MCF 10A (cell line): ENCODE results near the gene APRT. TPM values are rescaled to one million over a fixed set of nuclear protein-coding genes. Genes with fewer than 3 reads are reported as not detected.

ENCODE experiments used
- BruUV-seq: library from RNA; stranded (reverse); fragments of 400-500 nt; replicated peaks from 2 replicates; lab custom pipeline; 2021; lab: Mats Ljungman, UMichigan
- CTCF ChIA-PET: fragments of 300-600 bp; sonication (Branson Sonifier 250); formaldehyde crosslinking; extraction: SDS; loops from one replicate; lab custom pipeline; 2021; ENCODE audit warnings: antibody characterized with exemption, inconsistent platforms; lab: Yijun Ruan, JAX
- POLR2A ChIA-PET: fragments of 300-600, 350-650 bp; sonication (Branson Sonifier 250); formaldehyde crosslinking; extraction: SDS; loops from one replicate; lab custom pipeline; 2020; ENCODE audit warnings: antibody characterized with exemption, inconsistent platforms; lab: Yijun Ruan, JAX
- DNase-seq: peaks from one replicate; pipeline ENCODE4 v3.0.0-alpha.2; 2018; ENCODE audit not compliant: unreplicated experiment
- H3K27ac Mint-ChIP-seq: one replicate; pipeline ENCODE4 v1.8.0; 2022; ENCODE audit warnings: mild to moderate bottlenecking, low read depth, mixed read lengths; ENCODE audit not compliant: unreplicated experiment
- H3K27me3 Mint-ChIP-seq: one replicate; pipeline ENCODE4 v1.8.0; 2022; ENCODE audit warnings: mixed read lengths; ENCODE audit not compliant: insufficient read depth, unreplicated experiment
- H3K36me3 Mint-ChIP-seq: one replicate; pipeline ENCODE4 v1.8.0; 2022; ENCODE audit warnings: mild to moderate bottlenecking, moderate library complexity, mixed read lengths; ENCODE audit not compliant: insufficient read depth, unreplicated experiment
- H3K4me1 Mint-ChIP-seq: one replicate; pipeline ENCODE4 v1.8.0; 2022; ENCODE audit warnings: mixed read lengths; ENCODE audit not compliant: insufficient read depth, unreplicated experiment
- H3K4me3 Mint-ChIP-seq: one replicate; pipeline ENCODE4 v1.8.0; 2022; ENCODE audit warnings: mild to moderate bottlenecking, moderate library complexity, mixed read lengths; ENCODE audit not compliant: unreplicated experiment
- H3K9me3 Mint-ChIP-seq: one replicate; pipeline ENCODE4 v1.8.0; 2022; ENCODE audit warnings: mixed read lengths; ENCODE audit not compliant: unreplicated experiment
- CTCF ChIP-seq: fragments of 200-600 bp; IDR thresholded peaks from one replicate; pipeline ENCODE4 v1.8.0; 2022; ENCODE audit warnings: antibody characterized with exemption, mild to moderate bottlenecking; ENCODE audit not compliant: unreplicated experiment
- intact Hi-C: fragments of 100-400 bp; cut with micrococcal nuclease; formaldehyde crosslinking; loops from 2 replicates; pipeline ENCODE4 v1.14.1; 2022
- total RNA-seq: library from RNA; stranded (reverse); gene quantifications from 2 replicates; pipeline ENCODE4 v1.2.3, GENCODE V29; 2022

Gene APRT
- total RNA-seq, 1 experiment from 2014 or later: 248 TPM

- H3K36me3 Mint-ChIP-seq: peaks cover 10% of the 10 kb centered on the region
- no peaks in the 10 kb centered on the region for H3K9me3 Mint-ChIP-seq
- BruUV-seq: no TSS peak
- no peak overlapping the region for H3K27ac Mint-ChIP-seq
- TF ChIP-seq CTCF: no peak
- no peaks in the 10 kb centered on the region for H3K27me3 Mint-ChIP-seq
- no peak overlapping the region for H3K4me3 Mint-ChIP-seq
- ChIA-PET CTCF (interaction anchor here (0.9 to 1.5 kb wide), 3 partner anchors 57 to 64 kb away, joined by 3 to 9 read pairs (median 3); no protein-coding TSS in a partner anchor), POLR2A (interaction anchor here (0.8 to 1.2 kb wide), 3 partner anchors 11 to 13 kb away, joined by 3 to 4 read pairs (median 4); partner anchors contain the start of gene APRT)
- intact Hi-C loops: no loop called here
- H3K4me1 Mint-ChIP-seq: no peaks in the 10 kb centered on the region
- no peak for DNase-seq
These were observed 12.0 kb downstream of the APRT start for GRCh38 chr16:88799569-88800276.

GRCh38 chr16:88798772-88799455, 12.8 kb downstream of the APRT start:
- Mint-ChIP-seq H3K4me1 (no peaks in the 10 kb centered on the region), H3K36me3 (peaks cover 5% of the 10 kb centered on the region), H3K27ac (no peak overlapping the region), H3K9me3 (no peaks in the 10 kb centered on the region), H3K4me3 (no peak overlapping the region), H3K27me3 (no peaks in the 10 kb centered on the region)
- no peak for TF ChIP-seq CTCF
- no peak for DNase-seq
- ChIA-PET CTCF (interaction anchor here (0.5 to 1.5 kb wide), 3 partner anchors 14 to 62 kb away, joined by 3 to 9 read pairs (median 6); no protein-coding TSS in a partner anchor), POLR2A (interaction anchor here (1.0 to 1.3 kb wide), 2 partner anchors 11 to 15 kb away, joined by 3 to 4 read pairs; no protein-coding TSS in a partner anchor)
- intact Hi-C loops: no loop called here
- no TSS peak for BruUV-seq

GRCh38 chr16:88798073-88798472, 13.7 kb downstream of the APRT start:
- ChIA-PET CTCF (interaction anchor here (1.2 kb wide), 1 partner anchor 12 kb away, joined by 5 read pairs; no protein-coding TSS in a partner anchor), POLR2A (interaction anchor here (1.3 kb wide), 1 partner anchor 14 kb away, joined by 3 read pairs; no protein-coding TSS in a partner anchor)
- no TSS peak for BruUV-seq
- Mint-ChIP-seq H3K27me3 (no peaks in the 10 kb centered on the region), H3K9me3 (no peaks in the 10 kb centered on the region), H3K27ac (no peak overlapping the region), H3K4me1 (no peaks in the 10 kb centered on the region), H3K4me3 (no peak overlapping the region), H3K36me3 (peaks cover 4% of the 10 kb centered on the region)
- intact Hi-C loops: no loop called here
- no peak for TF ChIP-seq CTCF
- DNase-seq: no peak

- Mint-ChIP-seq H3K27me3 (no peaks in the 10 kb centered on the region), H3K27ac (no peak overlapping the region), H3K4me1 (no peaks in the 10 kb centered on the region), H3K4me3 (no peak overlapping the region), H3K36me3 (no peaks in the 10 kb centered on the region), H3K9me3 (no peaks in the 10 kb centered on the region)
- no peak for TF ChIP-seq CTCF
- no TSS peak for BruUV-seq
- intact Hi-C loops: no loop called here
- POLR2A ChIA-PET: interaction anchor here (1.1 kb wide), 1 partner anchor 14 kb away, joined by 3 read pairs; no protein-coding TSS in a partner anchor
- CTCF ChIA-PET: interaction anchor here (1.0 kb wide), 1 partner anchor 59 kb away, joined by 4 read pairs; no protein-coding TSS in a partner anchor
- DNase-seq: no peak
These were observed 15.4 kb downstream of the APRT start for GRCh38 chr16:88796278-88796677.
